DND-41 (cell line): ENCODE results near the gene EPB41L2.
A peak's percentile ranks its signal among the peaks of the same experiment; 100 is the strongest.

Source experiments
- ATAC-seq: fragments of 200-7000 bp; cut with Tn5 transposase; 3 replicates; pipeline ENCODE4 v1.9.1; 2021; ENCODE audit warnings: low read depth; ENCODE audit not compliant: insufficient read depth
- DNase-seq: peaks from one replicate; pipeline ENCODE4 v3.0.0-alpha.2; 2020
- H2AFZ ChIP-seq: 2 replicates; pipeline ENCODE4 v1.6.0; 2012; ENCODE audit warnings: low read depth, low read length
- H3K27ac ChIP-seq: 2 replicates; pipeline ENCODE4 v1.5.1; 2012; ENCODE audit warnings: low read length, inconsistent platforms
- H3K27me3 ChIP-seq: fragments of 200-600 bp; sonication (generic); 2 replicates; pipeline ENCODE4 v1.6.0; 2012; ENCODE audit warnings: low read length, mild to moderate bottlenecking, inconsistent platforms; ENCODE audit not compliant: insufficient read depth, poor library complexity
- H3K36me3 ChIP-seq: 2 replicates; pipeline ENCODE4 v1.5.1; 2012; ENCODE audit warnings: low read length, inconsistent platforms; ENCODE audit not compliant: insufficient read depth
- H3K4me1 ChIP-seq: 2 replicates; pipeline ENCODE4 v1.5.1; 2012; ENCODE audit warnings: mild to moderate bottlenecking, low read length; ENCODE audit not compliant: insufficient read depth
- H3K4me2 ChIP-seq: 2 replicates; pipeline ENCODE4 v1.6.0; 2012; ENCODE audit warnings: mild to moderate bottlenecking, moderate library complexity, low read length, inconsistent platforms; ENCODE audit not compliant: insufficient read depth
- H3K4me3 ChIP-seq, 2 experiments: fragments of 200-600 bp in 1 of 2; shearing (Covaris generic) in 1 of 2; 2 replicates each; pipeline ENCODE4 v1.5.1; 2012 to 2016; ENCODE audit warnings: inconsistent platforms in 2 of 2, low read length in 2 of 2, mild to moderate bottlenecking in 2 of 2, low read depth in 1 of 2, moderate library complexity in 1 of 2
- H3K79me2 ChIP-seq: 2 replicates; pipeline ENCODE4 v1.6.0; 2012; ENCODE audit warnings: low read length, inconsistent platforms; ENCODE audit not compliant: insufficient read depth
- H3K9ac ChIP-seq: 2 replicates; pipeline ENCODE4 v1.6.0; 2012; ENCODE audit warnings: low read depth, mild to moderate bottlenecking, inconsistent platforms, low read length, moderate library complexity
- H3K9me3 ChIP-seq: 2 replicates; pipeline ENCODE4 v1.5.1; 2012; ENCODE audit warnings: low read length, moderate library complexity, mild to moderate bottlenecking, inconsistent platforms; ENCODE audit not compliant: insufficient read depth, severe bottlenecking
- H4K20me1 ChIP-seq: 2 replicates; pipeline ENCODE4 v1.6.0; 2012; ENCODE audit warnings: low read length; ENCODE audit not compliant: insufficient read depth
- CTCF ChIP-seq: IDR thresholded peaks from 2 replicates; pipeline ENCODE4 v1.5.1; 2012; ENCODE audit warnings: borderline replicate concordance, low read length, moderate library complexity, mild to moderate bottlenecking; ENCODE audit not compliant: poor library complexity, severe bottlenecking; ENCODE audit errors: extremely low read depth
- EZH2 ChIP-seq: IDR thresholded peaks from 3 replicates; pipeline ENCODE4 v1.6.1; 2012; ENCODE audit warnings: borderline replicate concordance, low read depth, mild to moderate bottlenecking, moderate library complexity, low read length, inconsistent platforms; ENCODE audit not compliant: severe bottlenecking

Gene EPB41L2

GRCh38 chr6:130847001-130847910, 215.8 kb downstream of the EPB41L2 start:
- no peak for DNase-seq
- Histone ChIP-seq H3K27me3 (no peaks in the 10 kb centered on the region), H3K9ac (no peak overlapping the region), H3K9me3 (no peaks in the 10 kb centered on the region), H3K27ac (no peak overlapping the region), H2AFZ (no peak overlapping the region), H3K4me2 (no peak overlapping the region), H3K4me1 (no peaks in the 10 kb centered on the region), H4K20me1 (no peaks in the 10 kb centered on the region), H3K36me3 (0 out of 2 replicates have a peak, but pooled peaks cover 3% of the 10 kb centered on the region), H3K79me2 (no peaks in the 10 kb centered on the region), H3K4me3 (no peak overlapping the region)
- TF ChIP-seq CTCF (no peak), EZH2 (no peak)
- ATAC-seq, result no peak

- ATAC-seq, result no peak
- H3K4me2 ChIP-seq, result no peak overlapping the region
- no peaks in the 10 kb centered on the region for H4K20me1 ChIP-seq
- no peak overlapping the region for H3K27ac ChIP-seq
- DNase-seq, result no peak
- no peak overlapping the region for H3K4me3 ChIP-seq
- H3K4me1 ChIP-seq, result no peaks in the 10 kb centered on the region
- H3K79me2 ChIP-seq, result no peaks in the 10 kb centered on the region
- no peak overlapping the region for H2AFZ ChIP-seq
- no peak for TF ChIP-seq EZH2
- TF ChIP-seq CTCF, result no peak
- no peaks in the 10 kb centered on the region for H3K27me3 ChIP-seq
- no peaks in the 10 kb centered on the region for H3K9me3 ChIP-seq
- H3K9ac ChIP-seq, result no peak overlapping the region
- H3K36me3 ChIP-seq, result 0 out of 2 replicates have a peak, but pooled peaks cover 3% of the 10 kb centered on the region
Measured at GRCh38 chr6:130846501-130846900, 216.5 kb downstream of the EPB41L2 start.

GRCh38 chr6:130843575-130844320, 219.3 kb downstream of the EPB41L2 start:
- peak; percentile 91 for ATAC-seq
- no peak for TF ChIP-seq EZH2
- peak; percentile 78 for TF ChIP-seq CTCF
- Histone ChIP-seq H3K27me3 (no peaks in the 10 kb centered on the region), H2AFZ (no peak overlapping the region), H3K79me2 (no peaks in the 10 kb centered on the region), H3K27ac (no peak overlapping the region), H3K9me3 (no peaks in the 10 kb centered on the region), H3K36me3 (peaks cover 16% of the 10 kb centered on the region; the same call in 1 of the 2 replicates), H3K4me1 (no peaks in the 10 kb centered on the region), H3K4me3 (no peak overlapping the region), H3K4me2 (no peak overlapping the region), H3K9ac (no peak overlapping the region), H4K20me1 (no peaks in the 10 kb centered on the region)
- DNase-seq, result no peak
